Stimulated activated CD4-positive, alpha-beta T cell treated with anti-CD3 and anti-CD28 coated beads, TNF-alpha, amount 100 ng/mL, for 1 hour (primary cell): ENCODE data around the gene PLEKHA7.

Experiments used
- DNase-seq, 3 donors: peaks; one replicate each; pipeline ENCODE4 v3.0.0-alpha.2; 2020; ENCODE audit warnings: low read depth in 3 of 3, low spot score in 1 of 3

Gene PLEKHA7

DNA sequence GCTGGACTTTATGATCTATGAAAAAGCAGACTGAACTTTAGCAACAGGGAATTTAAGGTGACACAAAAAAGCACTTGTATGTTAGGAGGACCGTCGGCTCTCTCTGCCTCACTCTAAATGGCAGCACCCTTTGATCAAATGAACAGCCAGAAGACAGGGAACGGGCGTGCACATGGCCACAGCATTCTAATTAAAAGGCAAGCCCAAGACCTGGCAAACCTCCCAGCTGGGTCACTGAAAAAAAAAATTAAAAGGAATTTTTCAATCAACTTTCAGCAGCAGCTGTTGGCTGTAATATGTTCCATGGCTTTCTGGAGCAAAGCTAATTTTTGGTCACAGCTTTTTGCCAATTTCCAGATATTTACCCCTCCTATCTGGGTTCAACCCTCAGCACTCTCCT is 159.2 kb downstream of the PLEKHA7 start:
- DNase-seq, result no peak

GRCh38 chr11:16853859-16854258 is 160.4 kb downstream of the PLEKHA7 start:
- no peak for DNase-seq

DNA sequence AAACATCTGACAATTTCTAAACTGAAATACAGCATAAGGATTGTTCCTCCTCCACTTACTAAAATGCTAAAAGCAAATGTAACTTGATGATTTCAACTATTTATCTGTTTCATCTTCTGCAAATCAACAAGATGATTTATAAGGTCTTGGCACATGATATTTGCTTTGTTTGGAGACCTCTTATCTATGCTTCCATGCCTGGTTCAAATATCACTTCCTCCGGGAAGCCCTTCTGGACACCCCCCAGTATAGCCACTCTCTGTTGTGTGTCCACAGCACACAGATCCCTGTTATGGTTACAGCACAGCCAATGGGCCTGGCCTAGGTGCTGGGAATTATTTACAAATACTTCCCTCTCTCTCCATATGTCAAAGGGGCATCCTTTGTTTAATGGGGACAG is 160.9 kb downstream of the PLEKHA7 start:
- no peak for DNase-seq

DNA sequence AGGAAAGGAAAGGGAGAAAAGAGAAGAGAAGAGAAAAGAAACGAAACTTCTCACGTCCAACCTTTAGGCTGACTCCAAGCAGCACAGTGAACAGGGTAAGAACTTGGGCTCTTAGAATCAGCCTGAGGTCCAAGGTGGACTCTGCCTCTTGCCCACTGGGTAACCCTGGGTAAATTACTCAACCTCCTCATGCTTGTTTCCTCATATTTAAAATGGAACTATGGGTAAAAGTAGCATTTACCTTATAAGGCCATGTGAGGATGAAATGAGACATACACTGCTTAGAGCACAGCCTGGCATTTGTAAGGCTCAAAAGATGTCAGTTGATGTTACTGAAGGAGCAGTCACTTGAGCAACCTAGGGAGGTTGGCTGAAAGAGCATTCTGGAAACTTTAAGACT is 167.9 kb downstream of the PLEKHA7 start:
- no peak for DNase-seq

GRCh38 chr11:16844268-16844771 is 169.9 kb downstream of the PLEKHA7 start:
- no peak for DNase-seq

GRCh38 chr11:16843294-16843693 is 170.9 kb downstream of the PLEKHA7 start:
- no peak for DNase-seq

- DNase-seq, result no peak
These were observed 172.2 kb downstream of the PLEKHA7 start for GRCh38 chr11:16841984-16842383.

DNA sequence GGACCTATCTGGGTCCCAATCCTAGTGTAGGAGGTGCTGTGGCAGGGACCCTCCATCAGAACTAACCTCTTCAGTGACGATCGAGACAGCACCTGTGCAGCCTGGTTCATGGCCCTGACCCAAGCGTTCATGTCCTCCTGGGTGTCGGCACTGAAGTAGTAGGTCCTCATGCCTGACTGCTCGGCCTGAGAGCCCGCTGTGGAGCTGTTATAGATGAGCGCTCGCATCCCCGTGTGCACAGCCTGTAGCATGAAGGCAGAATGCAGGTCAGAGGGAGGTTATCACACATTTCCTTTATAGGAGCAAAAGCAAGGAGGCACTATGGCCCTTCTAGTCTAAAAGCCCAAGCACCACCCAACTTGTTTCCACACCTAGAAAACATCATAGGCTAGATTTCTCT is 172.7 kb downstream of the PLEKHA7 start:
- DNase-seq, result no peak

GRCh38 chr11:16840951-16841350 is 173.3 kb downstream of the PLEKHA7 start:
- DNase-seq, result no peak

GRCh38 chr11:16839821-16840220 is 174.4 kb downstream of the PLEKHA7 start:
- no peak for DNase-seq

- no peak for DNase-seq
These were observed 179.8 kb downstream of the PLEKHA7 start for GRCh38 chr11:16834384-16834783.

GRCh38 chr11:16833026-16833425 is 181.2 kb downstream of the PLEKHA7 start:
- DNase-seq, result no peak

GRCh38 chr11:16832193-16832539 is 182.0 kb downstream of the PLEKHA7 start:
- no peak for DNase-seq

- DNase-seq, result no peak
These were observed 182.7 kb downstream of the PLEKHA7 start for GRCh38 chr11:16831316-16832192.

DNA sequence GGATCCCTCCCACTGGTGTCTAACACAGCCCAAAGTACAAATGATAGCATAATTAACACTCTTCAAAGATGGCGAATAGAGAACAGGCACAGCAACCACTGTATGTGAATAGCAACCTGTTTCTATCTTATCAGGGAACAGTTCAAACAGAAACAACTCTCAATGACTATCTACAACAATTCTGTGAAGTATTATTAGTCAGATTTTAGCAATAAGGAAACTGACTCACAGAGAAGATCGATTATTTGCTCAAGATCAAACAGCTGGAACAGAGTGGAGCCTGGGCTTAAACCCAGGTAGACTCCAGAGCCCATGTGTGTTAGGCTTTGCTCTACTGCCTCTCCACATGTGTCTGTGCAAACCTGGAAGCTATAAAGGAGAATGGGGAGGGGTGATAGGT is 187.1 kb downstream of the PLEKHA7 start:
- no peak for DNase-seq

- DNase-seq, result no peak
These were observed 188.2 kb downstream of the PLEKHA7 start for GRCh38 chr11:16825968-16826367.

DNA sequence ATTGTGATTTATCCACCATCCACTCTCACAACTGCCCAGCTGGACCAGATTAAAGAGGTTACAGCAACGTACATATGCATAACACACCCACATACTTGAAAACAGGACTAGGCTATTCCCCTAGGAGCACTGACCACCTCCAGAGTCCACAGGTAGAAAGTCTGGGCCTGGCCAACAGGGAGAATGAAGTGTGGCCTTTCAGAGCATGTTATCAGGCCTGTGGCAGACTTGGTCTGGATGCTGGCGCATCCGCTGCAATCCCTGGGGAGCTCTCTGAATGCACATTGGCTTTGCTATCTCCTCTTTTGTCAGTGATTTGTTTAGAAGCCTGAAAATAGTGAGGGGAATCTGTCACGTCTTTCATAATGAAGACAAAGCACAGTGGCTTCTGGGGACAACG is 189.1 kb downstream of the PLEKHA7 start:
- DNase-seq, result no peak

- peak in 2 of 3 donors; percentile 1 to 63 for DNase-seq
These were observed 193.7 kb downstream of the PLEKHA7 start for GRCh38 chr11:16820324-16821092.

- DNase-seq, result no peak
These were observed 195.9 kb downstream of the PLEKHA7 start for GRCh38 chr11:16818284-16818683.

GRCh38 chr11:16817351-16817750 is 196.9 kb downstream of the PLEKHA7 start:
- no peak for DNase-seq

- DNase-seq, result no peak
These were observed 197.6 kb downstream of the PLEKHA7 start for GRCh38 chr11:16816358-16817270.
